ENCODE data around the gene HDAC7.

The HDAC7 gene

GRCh38 chr12:47740606-47741339 lies 78.9 kb downstream of the HDAC7 start:
- TF ChIP-seq CTCF (IDR thresholded peaks at IDR 0.05; ENCODE audit: insufficient read depth, low read length, missing control alignments), result no peak
- no peak overlapping the region for H3K4me3 ChIP-seq (ENCODE audit: low read depth, low read length)
- DNase-seq (ENCODE audit: low read depth, low spot score), result no peak
- POLR2A ChIA-PET, result interaction anchor here (1.2 kb wide), 1 partner anchor 18 kb away, joined by 3 read pairs; the partner anchor contains the start of gene RAPGEF3
- CTCF ChIA-PET, result interaction anchor here (1.1 to 36.9 kb wide), 10 partner anchors 12 to 209 kb away, joined by 3 to 1419 read pairs (median 92); partner anchors contain the start of genes ENDOU, RAPGEF3 and SLC48A1

- no peak for DNase-seq (ENCODE audit: low read depth, low spot score)
- no peak for TF ChIP-seq CTCF (IDR thresholded peaks at IDR 0.05; ENCODE audit: insufficient read depth, low read length, missing control alignments)
- H3K4me3 ChIP-seq (ENCODE audit: low read depth, low read length), result no peak overlapping the region
- CTCF ChIA-PET, result interaction anchor here (1.0 to 36.9 kb wide), 8 partner anchors 11 to 210 kb away, joined by 3 to 1419 read pairs (median 230); partner anchors contain the start of genes ENDOU, RAPGEF3 and SLC48A1
- POLR2A ChIA-PET, result no interaction called here
These were observed 79.7 kb downstream of the HDAC7 start for GRCh38 chr12:47739979-47740378.

- CTCF ChIA-PET, result interaction anchor here (1.0 to 36.9 kb wide), 6 partner anchors 11 to 100 kb away, joined by 3 to 1419 read pairs (median 328); partner anchors contain the start of genes ENDOU, RAPGEF3 and SLC48A1
- POLR2A ChIA-PET, result no interaction called here
- TF ChIP-seq CTCF (IDR thresholded peaks at IDR 0.05; ENCODE audit: insufficient read depth, low read length, missing control alignments), result no peak
- H3K4me3 ChIP-seq (ENCODE audit: low read depth, low read length), result no peak overlapping the region
- DNase-seq (ENCODE audit: low read depth, low spot score), result no peak
These were observed 80.4 kb downstream of the HDAC7 start for GRCh38 chr12:47739297-47739696.

GRCh38 chr12:47737936-47738594 lies 81.6 kb downstream of the HDAC7 start:
- no peak for DNase-seq (ENCODE audit: low read depth, low spot score)
- ChIA-PET POLR2A (no interaction called here), CTCF (interaction anchor here (2.1 to 36.9 kb wide), 6 partner anchors 9 to 101 kb away, joined by 18 to 1419 read pairs (median 328); partner anchors contain the start of genes ENDOU, RAPGEF3 and SLC48A1)
- no peak for TF ChIP-seq CTCF (IDR thresholded peaks at IDR 0.05; ENCODE audit: insufficient read depth, low read length, missing control alignments)
- no peak overlapping the region for H3K4me3 ChIP-seq (ENCODE audit: low read depth, low read length)

- ChIA-PET CTCF (interaction anchor here (0.9 to 36.9 kb wide), 7 partner anchors 8 to 102 kb away, joined by 3 to 1419 read pairs (median 247); partner anchors contain the start of genes ENDOU, RAPGEF3, RPAP3 and SLC48A1), POLR2A (interaction anchor here (1.0 kb wide), 1 partner anchor 42 kb away, joined by 3 read pairs; no protein-coding TSS in a partner anchor)
- TF ChIP-seq CTCF (IDR thresholded peaks at IDR 0.05; ENCODE audit: insufficient read depth, low read length, missing control alignments), result no peak
- no peak overlapping the region for H3K4me3 ChIP-seq (ENCODE audit: low read depth, low read length)
- DNase-seq (ENCODE audit: low read depth, low spot score), result no peak
These were observed 82.6 kb downstream of the HDAC7 start for GRCh38 chr12:47736877-47737676.
